GM21515 (cell line): ENCODE results near the gene RTN4RL1.
A peak's percentile ranks its signal among the peaks of the same experiment; 100 is the strongest.

Experiments used
- ATAC-seq: cut with Tn5 transposase; IDR thresholded peaks from one replicate; pipeline ENCODE4 v1.9.1; 2021; ENCODE audit not compliant: unreplicated experiment

RTN4RL1 gene

DNA sequence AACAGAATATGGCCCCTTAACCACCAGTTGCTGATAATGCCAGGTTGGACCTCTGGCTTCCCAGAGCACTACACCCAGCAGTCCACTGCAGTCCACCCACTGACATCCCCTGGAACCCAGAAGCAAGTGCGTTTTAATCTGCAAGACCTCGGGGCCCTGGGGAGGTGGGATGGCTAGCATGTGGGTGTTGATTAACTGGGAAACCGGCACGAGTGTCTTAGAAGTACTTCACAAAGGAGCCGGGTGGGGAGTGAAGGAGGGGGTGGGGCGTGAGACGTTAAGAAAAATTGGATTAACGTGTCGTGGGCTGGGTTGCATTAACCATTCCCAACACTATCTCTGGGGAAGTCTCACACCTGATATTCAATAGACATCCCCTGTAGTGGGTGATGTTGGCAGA lies 23.7 kb upstream of the RTN4RL1 start:
- no peak for ATAC-seq

GRCh38 chr17:2047590-2047989 lies 22.5 kb upstream of the RTN4RL1 start:
- no peak for ATAC-seq

DNA sequence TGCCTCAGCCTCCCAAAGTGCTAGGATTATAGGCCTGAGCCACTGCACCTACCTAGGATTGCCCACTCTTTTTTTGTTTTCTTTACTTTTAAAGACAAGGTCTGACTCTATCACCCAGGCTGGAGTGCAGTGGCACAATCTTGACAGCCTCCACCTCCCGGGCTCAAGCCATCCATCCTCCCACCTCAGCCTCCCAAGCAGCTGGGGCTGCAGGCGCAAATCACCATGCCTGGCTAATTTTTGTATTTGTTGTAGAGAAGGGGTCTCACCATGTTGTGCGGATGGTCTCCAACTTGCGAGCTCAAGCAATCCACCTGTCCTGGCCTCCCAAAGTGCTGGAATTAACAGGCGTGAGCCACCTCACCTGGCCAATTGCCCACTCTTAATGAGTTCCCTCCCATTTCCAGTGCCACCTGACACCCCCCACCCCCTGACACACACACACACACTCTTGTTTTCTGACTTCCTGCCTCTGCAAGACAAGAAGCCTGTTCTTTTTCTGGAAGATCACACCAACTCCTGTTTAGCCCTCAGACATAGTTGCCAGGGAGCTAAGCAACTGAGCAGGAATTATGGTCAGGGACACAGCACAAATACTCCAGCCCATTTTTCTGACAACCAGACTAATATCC lies 19.2 kb upstream of the RTN4RL1 start:
- ATAC-seq, result no peak

GRCh38 chr17:2043785-2044184 lies 18.7 kb upstream of the RTN4RL1 start:
- no peak for ATAC-seq

DNA sequence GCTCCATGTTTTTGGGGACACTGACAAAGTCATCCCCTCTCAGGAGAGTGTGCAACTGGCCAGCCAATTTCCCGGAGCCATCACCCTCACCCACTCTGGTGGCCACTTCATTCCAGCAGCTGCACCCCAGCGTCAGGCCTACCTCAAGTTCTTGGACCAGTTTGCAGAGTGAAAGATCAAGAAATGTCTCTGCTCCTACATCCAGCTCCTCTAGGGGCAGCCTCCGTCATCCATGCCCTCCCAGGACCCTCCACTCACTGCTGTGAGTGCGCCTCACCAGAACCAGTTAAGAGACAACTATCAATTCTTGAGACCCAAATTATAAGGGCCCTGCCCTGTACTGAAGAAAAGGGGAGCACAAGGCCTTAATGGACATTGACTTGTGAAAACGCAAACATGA lies 17.8 kb upstream of the RTN4RL1 start:
- ATAC-seq, result no peak

- ATAC-seq, result no peak
Measured at GRCh38 chr17:2042390-2042847, 17.3 kb upstream of the RTN4RL1 start.

- peak; percentile 76 for ATAC-seq
Measured at GRCh38 chr17:2041561-2042389, 16.6 kb upstream of the RTN4RL1 start, which contains the start of gene OVCA2. OVCA2 (plus strand) TSS chr17:2042022; CDS start chr17:2042048, 26 bp downstream.

DNA sequence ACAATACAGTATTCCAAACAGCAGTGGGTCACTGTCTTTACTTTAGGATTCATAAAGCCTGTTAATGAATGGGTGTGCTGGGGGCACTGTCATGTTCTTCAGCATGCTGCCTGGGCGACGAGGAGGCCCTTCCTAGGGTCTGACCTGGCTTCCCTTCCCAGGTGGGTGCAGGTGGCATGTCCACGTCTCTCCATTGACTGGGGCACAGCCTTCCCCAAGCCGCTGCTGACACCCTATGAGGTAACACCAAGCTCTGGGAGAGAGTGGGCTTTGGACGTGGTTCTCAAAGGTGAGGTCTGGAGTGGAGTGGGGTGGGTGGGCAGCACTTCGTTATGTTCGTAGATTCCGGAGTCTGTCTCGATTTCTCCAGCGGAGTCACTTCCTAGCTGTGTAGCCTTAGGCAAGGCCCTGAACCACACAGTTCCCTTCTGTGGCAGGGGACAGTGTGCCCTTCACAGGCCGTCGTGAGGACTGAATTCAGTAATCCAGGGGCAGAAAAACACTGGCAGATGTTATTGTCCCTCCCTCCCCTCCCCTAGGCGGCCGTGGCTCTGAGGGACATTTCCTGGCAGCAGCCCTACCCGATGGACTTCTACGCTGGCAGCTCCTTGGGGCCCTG lies 15.9 kb upstream of the RTN4RL1 start:
- ATAC-seq, result no peak

DNA sequence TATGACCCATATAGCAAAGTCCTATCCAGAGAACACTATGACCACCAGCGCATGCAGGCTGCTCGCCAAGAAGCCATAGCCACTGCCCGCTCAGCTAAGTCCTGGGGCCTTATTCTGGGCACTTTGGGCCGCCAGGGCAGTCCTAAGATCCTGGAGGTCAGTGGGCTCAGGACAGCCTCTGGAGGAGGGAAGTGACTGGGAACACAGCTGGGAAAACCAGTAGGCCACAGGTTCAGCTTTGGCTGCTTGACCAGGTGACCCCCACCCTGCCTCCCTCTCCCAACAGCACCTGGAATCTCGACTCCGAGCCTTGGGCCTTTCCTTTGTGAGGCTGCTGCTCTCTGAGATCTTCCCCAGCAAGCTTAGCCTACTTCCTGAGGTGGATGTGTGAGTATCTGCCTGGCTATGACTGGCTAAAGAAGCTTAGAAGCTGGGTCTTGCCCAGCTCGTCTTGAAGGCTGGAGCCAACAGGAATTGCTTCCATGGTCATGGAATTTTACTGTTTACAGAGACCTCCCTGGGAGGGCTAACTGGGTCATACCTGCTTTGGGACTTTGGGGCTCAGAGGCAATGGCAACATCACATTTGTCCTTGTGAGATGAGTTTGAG lies 15.2 kb upstream of the RTN4RL1 start:
- no peak for ATAC-seq

GRCh38 chr17:2037155-2037554 lies 12.0 kb upstream of the RTN4RL1 start:
- no peak for ATAC-seq

- ATAC-seq, result no peak
Measured at GRCh38 chr17:2035541-2036488, 10.7 kb upstream of the RTN4RL1 start.

DNA sequence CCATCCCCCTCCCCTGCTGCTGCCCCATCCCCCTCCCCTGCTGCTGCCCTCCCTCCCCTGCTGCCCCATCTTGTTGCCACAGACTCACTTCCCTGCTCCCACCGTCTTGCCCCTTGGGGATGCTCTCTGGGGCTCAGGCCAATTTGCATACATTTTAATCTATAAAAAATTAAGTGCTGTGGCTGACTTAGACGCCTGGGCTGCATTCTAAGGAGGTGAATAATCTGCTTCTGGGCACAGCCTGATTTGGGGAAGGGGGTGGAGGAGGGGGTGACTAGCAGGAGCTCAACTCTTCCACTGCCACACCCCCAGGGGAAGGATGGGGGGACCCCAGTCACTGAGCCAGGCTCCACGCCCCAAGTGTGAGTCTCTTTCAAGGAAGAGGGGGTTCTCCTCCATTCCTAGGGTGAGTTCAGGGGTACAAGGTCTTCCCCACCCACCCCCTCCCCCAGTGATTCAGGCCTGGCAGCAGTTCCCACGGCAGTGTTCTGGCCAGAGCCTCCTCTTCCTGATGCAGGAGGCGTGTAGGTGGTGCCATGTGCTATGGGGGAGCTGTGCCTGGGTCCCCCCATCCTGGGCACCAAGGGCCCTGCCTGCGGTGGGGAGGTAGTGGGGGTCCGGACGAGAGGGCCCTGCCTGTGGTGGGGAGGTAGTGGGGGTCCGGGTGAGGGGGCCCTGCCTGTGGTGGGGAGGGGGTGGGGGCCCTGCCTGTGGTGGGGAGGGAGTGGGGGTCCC lies 9.8 kb upstream of the RTN4RL1 start:
- no peak for ATAC-seq

GRCh38 chr17:2034157-2034556 lies 9.0 kb upstream of the RTN4RL1 start:
- ATAC-seq, result no peak

DNA sequence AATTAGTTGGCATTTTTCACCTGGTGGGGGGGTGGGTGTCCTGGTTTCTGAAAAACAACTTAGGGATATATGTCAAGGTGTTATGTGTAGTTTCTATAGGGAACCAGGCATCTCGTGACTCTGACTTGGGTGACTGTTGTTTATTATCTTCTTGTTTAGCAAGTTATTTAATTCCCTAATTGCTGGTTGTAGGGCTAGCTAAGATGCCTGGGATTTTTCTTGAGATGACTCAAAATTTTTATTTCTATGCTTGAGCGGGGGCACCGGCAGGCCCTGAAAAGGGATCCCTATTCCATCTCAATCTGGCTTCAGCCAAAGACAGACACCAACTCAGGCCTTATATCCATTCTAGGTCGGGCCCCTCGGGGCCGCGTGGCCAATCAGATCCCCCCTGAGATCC lies 8.0 kb upstream of the RTN4RL1 start:
- no peak for ATAC-seq

DNA sequence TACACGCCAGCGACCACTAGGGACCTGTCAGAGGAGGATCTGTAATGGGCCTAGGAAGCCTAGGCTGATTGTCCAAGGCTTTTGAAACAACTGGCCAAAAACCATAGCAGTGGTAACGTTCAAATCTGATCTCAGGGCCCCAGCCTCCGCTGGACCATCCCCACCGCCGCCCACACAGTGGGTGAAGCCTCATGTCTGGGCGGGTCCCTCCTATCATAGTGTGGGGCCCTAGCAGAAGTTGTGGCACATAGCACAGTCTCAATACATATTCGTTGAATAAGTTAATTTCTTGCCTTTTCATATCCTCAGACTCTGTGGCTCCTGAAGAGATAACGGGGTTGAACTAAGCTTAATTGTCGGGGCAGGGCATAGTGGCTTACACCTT lies 5.6 kb upstream of the RTN4RL1 start:
- ATAC-seq, result no peak

DNA sequence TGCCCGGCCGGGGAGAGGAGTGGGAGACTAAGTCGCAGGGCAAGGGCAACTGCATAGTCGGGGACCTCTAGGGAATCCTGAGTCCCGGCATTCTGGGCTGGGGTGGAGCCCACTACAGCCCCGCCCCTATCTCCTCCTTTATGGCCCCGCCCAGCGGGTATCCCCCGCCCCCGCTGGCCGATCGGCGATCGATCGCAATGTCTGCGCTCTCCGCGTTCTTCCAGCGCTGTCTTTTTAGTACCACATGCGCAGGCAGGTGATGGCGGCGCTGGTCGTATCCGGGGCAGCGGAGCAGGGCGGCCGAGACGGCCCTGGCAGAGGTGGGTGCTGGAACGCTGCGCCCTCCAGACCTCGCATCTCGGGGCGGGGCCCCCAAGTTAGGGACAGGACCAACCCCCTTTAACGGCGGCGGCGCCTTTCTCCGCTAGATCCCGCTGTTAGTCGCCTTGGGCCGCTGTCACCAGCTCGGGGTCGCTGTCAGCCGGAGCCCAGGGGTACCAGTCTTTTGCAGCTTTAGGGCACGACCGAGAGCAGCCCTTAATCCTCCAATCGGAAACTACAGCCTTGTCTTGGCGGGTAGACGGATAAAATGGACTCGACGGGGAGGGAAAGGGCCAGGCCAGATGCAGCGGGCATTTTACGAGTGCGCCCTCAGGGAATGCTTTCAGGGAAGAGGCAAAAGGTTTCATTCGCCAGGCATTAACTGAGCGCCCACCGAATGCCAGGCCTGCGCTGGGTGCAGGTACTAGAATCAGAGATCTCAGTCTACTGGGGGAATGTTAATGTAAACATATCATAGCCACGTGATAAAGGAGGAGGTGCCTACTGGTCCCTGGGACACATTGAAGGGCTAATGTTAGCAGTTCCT lies 5.0 kb upstream of the RTN4RL1 start, which contains the start of gene DPH1:
Gene DPH1, plus strand, starts transcription at position 243 of the 868 bp plus-strand sequence. Its CDS starts 17 bp downstream, at position 260.
- peak; percentile 60 for ATAC-seq

DNA sequence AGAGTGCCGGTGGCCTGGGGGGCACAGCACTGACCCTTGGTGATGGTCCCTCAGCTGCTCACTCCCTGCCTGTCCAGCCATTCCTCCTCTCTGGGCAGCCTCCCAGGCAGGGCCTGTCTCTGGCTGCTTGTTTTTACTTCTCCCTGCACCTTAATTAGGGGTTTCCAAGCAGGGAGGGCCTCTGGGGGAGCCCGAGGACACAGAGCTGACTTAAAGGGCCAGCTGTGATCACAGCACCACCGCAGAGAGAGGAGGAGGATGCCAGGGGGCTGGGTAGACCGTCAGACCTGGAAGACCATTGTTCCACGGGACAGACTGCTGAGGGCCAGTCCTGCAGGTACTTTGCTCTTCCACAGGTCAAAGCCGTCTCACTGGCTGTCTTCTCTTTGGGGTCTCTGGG lies 3.6 kb upstream of the RTN4RL1 start:
- ATAC-seq, result no peak

DNA sequence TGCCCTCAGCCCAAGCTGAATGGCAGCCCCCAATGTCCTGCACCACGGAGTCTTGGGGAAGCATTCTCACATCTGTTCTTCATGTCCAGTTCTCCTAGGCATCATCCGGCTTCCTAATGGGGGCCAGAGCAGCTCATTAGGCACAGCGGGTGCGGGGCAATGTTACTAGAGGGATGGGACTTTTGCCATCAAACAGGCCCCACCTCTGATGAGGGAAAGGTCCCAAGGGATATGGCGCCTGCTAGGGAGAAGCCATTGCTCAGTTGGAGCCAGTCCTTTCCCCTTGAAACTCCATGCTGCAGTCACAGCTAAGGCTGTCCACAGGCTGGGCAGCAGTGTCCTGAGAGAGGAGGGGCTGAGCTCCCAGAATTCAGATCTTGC lies 3.1 kb upstream of the RTN4RL1 start:
- no peak for ATAC-seq
